HUES6 (cell line): Measurements from ENCODE around the gene VTA1.
"Not testable (repeated sequence)": the region's sequence is repeated elsewhere in the genome, so short reads cannot be mapped to it uniquely, and the experiment has no call there.

Source experiments
- H3K27ac ChIP-seq: 2 replicates; pipeline ENCODE4 v1.7.0; 2013; ENCODE audit warnings: low read depth, mild to moderate bottlenecking, low read length, inconsistent platforms
- H3K27me3 ChIP-seq: 2 replicates; pipeline ENCODE4 v1.6.1; 2013; ENCODE audit warnings: low read length; ENCODE audit not compliant: control insufficient read depth, insufficient read depth
- H3K36me3 ChIP-seq: 2 replicates; pipeline ENCODE4 v1.6.1; 2013; ENCODE audit warnings: low read length; ENCODE audit not compliant: control insufficient read depth, insufficient read depth
- H3K4me1 ChIP-seq: 2 replicates; pipeline ENCODE4 v1.6.1; 2013; ENCODE audit warnings: low read length; ENCODE audit not compliant: control insufficient read depth, insufficient read depth
- H3K4me3 ChIP-seq: 2 replicates; pipeline ENCODE4 v1.5.1; 2013; ENCODE audit warnings: low read depth, low read length
- H3K9ac ChIP-seq: one replicate; pipeline ENCODE4 v1.6.1; 2013; ENCODE audit warnings: mild to moderate bottlenecking, low read length
- H3K9me3 ChIP-seq: 2 replicates; pipeline ENCODE4 v1.6.1; 2013; ENCODE audit warnings: low read depth, low read length; ENCODE audit not compliant: control insufficient read depth, insufficient read depth

The VTA1 gene

GRCh38 chr6:142225552-142225951, 78.5 kb downstream of the VTA1 start:
- Histone ChIP-seq H3K27ac (no peak overlapping the region), H3K4me1 (no peaks in the 10 kb centered on the region), H3K9ac (no peak overlapping the region), H3K36me3 (no peaks in the 10 kb centered on the region), H3K4me3 (no peak overlapping the region), H3K9me3 (peaks cover 4% of the 10 kb centered on the region), H3K27me3 (no peaks in the 10 kb centered on the region)

DNA sequence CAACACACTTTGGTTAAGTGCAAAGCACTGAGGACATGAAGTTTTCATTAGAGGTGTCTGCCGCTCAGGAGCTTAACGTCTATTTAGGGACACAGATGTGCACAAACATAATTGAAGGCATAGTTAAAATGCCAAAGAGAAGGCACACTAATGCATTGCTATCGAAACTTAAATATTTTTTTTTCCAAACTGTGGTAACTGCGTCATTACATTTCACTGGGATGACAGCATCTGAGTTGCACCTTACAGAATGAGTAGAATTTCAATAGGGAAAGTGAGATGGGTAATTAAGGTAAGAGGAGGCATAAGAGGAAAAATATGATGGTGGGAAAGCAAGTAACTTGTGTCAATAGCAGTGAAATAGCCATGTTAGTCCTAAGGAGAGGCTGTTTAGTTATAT, 79.7 kb downstream of the VTA1 start:
- Histone ChIP-seq H3K4me3 (no peak overlapping the region), H3K4me1 (no peaks in the 10 kb centered on the region), H3K27ac (no peak overlapping the region), H3K9me3 (peaks cover 4% of the 10 kb centered on the region), H3K36me3 (no peaks in the 10 kb centered on the region), H3K9ac (no peak overlapping the region), H3K27me3 (no peaks in the 10 kb centered on the region)

- not testable (repeated sequence) for H3K27ac ChIP-seq, H3K36me3 ChIP-seq, H3K4me1 ChIP-seq, H3K9ac ChIP-seq, H3K9me3 ChIP-seq, H3K27me3 ChIP-seq, H3K4me3 ChIP-seq
Measured at GRCh38 chr6:142229518-142230270, 82.6 kb downstream of the VTA1 start.

DNA sequence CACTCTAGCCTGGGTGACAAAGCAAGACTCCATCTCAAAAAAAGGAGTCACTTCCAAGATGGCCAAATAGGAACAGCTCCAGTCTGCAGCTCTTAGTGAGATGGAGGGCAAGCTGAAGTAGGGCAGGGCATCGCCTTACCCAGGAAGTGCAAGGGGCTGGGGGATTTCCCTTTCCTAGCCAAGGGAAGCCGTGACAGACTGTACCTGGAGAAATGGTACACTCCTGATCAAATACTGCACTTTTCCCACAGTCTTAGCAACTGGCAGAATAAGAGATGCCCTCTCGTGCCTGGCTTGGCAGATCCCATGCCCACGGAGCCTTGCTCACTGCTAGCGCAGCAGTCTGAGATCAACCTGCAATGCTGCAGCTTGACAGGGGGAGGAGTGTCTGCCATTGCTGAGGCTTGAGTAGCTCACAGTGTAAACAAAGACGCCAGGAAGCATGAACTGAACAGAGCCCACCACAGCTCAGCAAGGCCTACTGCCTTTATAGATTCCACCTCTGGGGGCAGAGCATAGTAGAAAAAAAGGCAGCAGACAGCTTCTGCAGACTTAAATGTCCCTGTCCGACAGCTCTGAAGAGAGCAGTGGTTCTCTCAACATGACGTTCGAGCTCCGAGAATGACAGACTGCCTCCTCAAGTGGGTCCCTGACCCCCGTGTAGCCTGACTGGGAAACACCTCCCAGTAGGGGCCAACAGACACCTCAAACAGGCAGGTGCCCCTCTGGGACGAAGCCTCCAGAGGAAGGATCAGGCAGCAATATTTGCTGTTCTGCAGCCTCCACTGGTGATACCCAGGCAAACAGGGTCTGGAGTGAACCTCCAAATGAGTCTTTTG, 85.4 kb downstream of the VTA1 start:
- H3K4me1 ChIP-seq, result peaks cover 11% of the 10 kb centered on the region; the same call in 1 of the 2 replicates
- H3K9me3 ChIP-seq, H3K27ac ChIP-seq, H3K9ac ChIP-seq, H3K36me3 ChIP-seq, H3K4me3 ChIP-seq, H3K27me3 ChIP-seq: not testable (repeated sequence)

DNA sequence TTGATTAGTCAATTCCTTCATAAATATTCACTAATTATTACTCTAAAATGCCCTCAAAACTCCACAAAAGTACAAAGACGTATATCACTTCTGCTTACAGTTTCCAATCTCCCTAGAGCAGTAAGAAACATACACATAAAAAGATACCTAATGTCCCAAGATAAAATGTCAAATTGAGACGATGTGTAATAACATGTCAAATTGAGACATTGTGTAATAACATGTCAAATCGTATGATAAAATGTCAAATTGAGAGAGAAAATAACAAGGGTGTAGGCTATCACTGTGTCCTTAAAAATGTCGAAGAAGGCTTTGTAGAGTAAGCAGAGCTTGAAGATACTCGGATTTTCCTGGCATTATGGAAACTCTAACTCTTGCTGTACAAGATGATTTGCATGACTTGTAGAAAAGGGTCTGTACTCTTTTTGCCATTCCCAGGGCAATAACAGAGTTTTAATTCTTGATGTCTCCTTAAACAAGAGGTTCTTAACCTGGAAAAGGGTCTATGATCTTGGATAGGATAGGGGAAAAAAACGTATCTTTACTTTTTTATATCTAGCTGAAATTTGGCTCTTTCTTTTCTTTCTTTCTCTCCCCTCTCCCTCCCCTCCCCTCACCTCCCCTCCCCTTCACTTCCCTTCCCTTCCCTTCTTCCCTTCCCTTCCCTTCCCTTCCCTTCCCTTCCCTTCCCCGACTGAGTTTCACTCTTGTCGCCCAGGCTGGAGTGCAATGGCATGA, 87.1 kb downstream of the VTA1 start:
- H3K36me3 ChIP-seq, result no peaks in the 10 kb centered on the region
- peaks cover 11% of the 10 kb centered on the region; the same call in 1 of the 2 replicates for H3K4me1 ChIP-seq
- H3K27ac ChIP-seq, result no peak overlapping the region
- H3K9ac ChIP-seq, result no peak overlapping the region
- no peaks in the 10 kb centered on the region for H3K27me3 ChIP-seq
- H3K9me3 ChIP-seq, result no peaks in the 10 kb centered on the region
- no peak overlapping the region for H3K4me3 ChIP-seq

- H3K9me3 ChIP-seq, result no peaks in the 10 kb centered on the region
- H3K27me3 ChIP-seq, result no peaks in the 10 kb centered on the region
- peaks cover 11% of the 10 kb centered on the region; the same call in 1 of the 2 replicates for H3K4me1 ChIP-seq
- no peak overlapping the region for H3K27ac ChIP-seq
- H3K9ac ChIP-seq, result no peak overlapping the region
- H3K36me3 ChIP-seq, result no peaks in the 10 kb centered on the region
- H3K4me3 ChIP-seq, result no peak overlapping the region
Measured at GRCh38 chr6:142235272-142235671, 88.2 kb downstream of the VTA1 start.

GRCh38 chr6:142235791-142236190, 88.7 kb downstream of the VTA1 start:
- no peaks in the 10 kb centered on the region for H3K27me3 ChIP-seq
- H3K27ac ChIP-seq, result no peak overlapping the region
- no peak overlapping the region for H3K9ac ChIP-seq
- H3K4me1 ChIP-seq, result peaks cover 11% of the 10 kb centered on the region; the same call in 1 of the 2 replicates
- no peak overlapping the region for H3K4me3 ChIP-seq
- H3K9me3 ChIP-seq, result no peaks in the 10 kb centered on the region
- no peaks in the 10 kb centered on the region for H3K36me3 ChIP-seq

DNA sequence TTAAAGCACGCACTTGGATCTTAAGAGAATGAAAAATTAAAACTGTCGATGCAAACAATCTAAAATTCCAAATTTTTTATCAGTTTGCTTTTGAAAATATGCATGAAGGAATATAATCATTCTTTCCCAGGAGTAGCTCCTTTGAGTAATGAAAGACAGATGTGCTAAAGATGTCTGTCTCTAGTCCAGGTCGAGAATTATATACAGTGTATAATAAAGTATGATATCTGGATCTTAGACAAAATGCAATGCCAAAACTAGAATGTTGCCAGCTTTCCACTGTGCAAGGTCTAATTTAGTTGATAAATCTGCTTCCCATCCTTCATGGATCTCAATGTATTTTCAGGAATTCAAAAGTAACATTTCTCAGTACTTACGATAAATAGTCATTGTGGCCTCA, 89.6 kb downstream of the VTA1 start:
- H3K9ac ChIP-seq, result no peak overlapping the region
- H3K27me3 ChIP-seq, result no peaks in the 10 kb centered on the region
- no peak overlapping the region for H3K27ac ChIP-seq
- H3K4me1 ChIP-seq, result peaks cover 11% of the 10 kb centered on the region; the same call in 1 of the 2 replicates
- no peaks in the 10 kb centered on the region for H3K36me3 ChIP-seq
- no peak overlapping the region for H3K4me3 ChIP-seq
- no peaks in the 10 kb centered on the region for H3K9me3 ChIP-seq

- no peaks in the 10 kb centered on the region for H3K36me3 ChIP-seq
- no peaks in the 10 kb centered on the region for H3K9me3 ChIP-seq
- H3K4me3 ChIP-seq, result no peak overlapping the region
Measured at GRCh38 chr6:142238881-142239280, 91.8 kb downstream of the VTA1 start.

DNA sequence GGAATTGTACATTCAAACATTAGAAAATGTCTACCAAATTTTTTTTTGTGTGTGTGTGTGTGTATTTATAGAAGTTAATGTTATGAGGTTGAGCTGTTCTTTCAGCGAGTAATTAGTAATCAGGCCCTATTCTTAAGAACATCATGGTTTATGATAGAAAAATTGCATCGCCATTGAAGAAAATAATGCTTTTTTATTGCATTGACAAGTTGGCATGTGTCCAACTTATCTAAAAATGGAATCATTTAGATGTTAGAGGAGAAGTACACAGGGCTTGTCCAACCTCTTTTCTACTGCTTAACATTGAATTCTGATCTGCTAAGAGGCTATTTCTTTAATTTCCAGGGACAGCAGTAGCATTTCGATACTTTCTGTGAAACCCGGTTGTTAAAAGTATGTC, 93.1 kb downstream of the VTA1 start:
- no peak overlapping the region for H3K27ac ChIP-seq

More at GRCh38 chr6:142238881-142239280, 91.8 kb downstream of the VTA1 start:
- Histone ChIP-seq H3K27ac (no peak overlapping the region), H3K9ac (no peak overlapping the region), H3K27me3 (no peaks in the 10 kb centered on the region), H3K4me1 (peaks cover 11% of the 10 kb centered on the region; the same call in 1 of the 2 replicates)

More for the DNA sequence above, 93.1 kb downstream of the VTA1 start:
- no peak overlapping the region for H3K4me3 ChIP-seq
- H3K27me3 ChIP-seq, result no peaks in the 10 kb centered on the region
- peaks cover 9% of the 10 kb centered on the region; the same call in 1 of the 2 replicates for H3K4me1 ChIP-seq
- H3K9ac ChIP-seq, result no peak overlapping the region
- H3K9me3 ChIP-seq, result no peaks in the 10 kb centered on the region
- no peaks in the 10 kb centered on the region for H3K36me3 ChIP-seq
